Measurements from ENCODE around the gene MARK4. TPM values are rescaled to one million over a fixed set of nuclear protein-coding genes. Genes with fewer than 3 reads are reported as not detected.

Gene MARK4
- polyA plus RNA-seq, 1 experiment: 17.1 TPM

DNA sequence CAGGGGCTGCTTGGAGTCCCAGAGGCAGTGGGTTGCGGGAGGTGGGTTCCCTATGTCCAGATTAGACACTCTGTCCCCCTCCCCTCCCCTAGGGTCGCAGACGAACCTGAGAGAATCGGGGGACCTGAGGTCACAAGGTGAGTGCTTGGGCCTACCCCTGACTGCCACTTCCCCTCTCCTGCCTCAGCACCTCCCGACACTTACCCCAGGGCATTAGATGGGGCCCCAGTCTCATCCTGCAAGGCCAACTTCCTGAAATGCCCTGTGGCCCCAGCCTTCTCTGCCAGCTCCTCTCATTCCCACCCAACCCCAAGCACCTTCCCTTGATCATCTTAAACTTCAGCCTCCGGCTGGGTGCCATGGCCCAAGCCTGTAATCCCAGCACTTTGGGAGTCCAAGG, 48.6 kb downstream of the MARK4 start:
- Histone ChIP-seq H3K27me3 (ENCODE audit: control insufficient read depth, insufficient read depth, low read length) (no peaks in the 10 kb centered on the region), H3K36me3 (ENCODE audit: control insufficient read depth, insufficient read depth, low read length) (peaks cover 18% of the 10 kb centered on the region), H3K4me3 (ENCODE audit: low read depth, low read length) (no peak overlapping the region)
- POLR2A ChIA-PET: no interaction called here
- TF ChIP-seq, protein P1, sequence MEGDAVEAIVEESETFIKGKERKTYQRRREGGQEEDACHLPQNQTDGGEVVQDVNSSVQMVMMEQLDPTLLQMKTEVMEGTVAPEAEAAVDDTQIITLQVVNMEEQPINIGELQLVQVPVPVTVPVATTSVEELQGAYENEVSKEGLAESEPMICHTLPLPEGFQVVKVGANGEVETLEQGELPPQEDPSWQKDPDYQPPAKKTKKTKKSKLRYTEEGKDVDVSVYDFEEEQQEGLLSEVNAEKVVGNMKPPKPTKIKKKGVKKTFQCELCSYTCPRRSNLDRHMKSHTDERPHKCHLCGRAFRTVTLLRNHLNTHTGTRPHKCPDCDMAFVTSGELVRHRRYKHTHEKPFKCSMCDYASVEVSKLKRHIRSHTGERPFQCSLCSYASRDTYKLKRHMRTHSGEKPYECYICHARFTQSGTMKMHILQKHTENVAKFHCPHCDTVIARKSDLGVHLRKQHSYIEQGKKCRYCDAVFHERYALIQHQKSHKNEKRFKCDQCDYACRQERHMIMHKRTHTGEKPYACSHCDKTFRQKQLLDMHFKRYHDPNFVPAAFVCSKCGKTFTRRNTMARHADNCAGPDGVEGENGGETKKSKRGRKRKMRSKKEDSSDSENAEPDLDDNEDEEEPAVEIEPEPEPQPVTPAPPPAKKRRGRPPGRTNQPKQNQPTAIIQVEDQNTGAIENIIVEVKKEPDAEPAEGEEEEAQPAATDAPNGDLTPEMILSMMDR (IDR thresholded peaks at IDR 0.05; ENCODE audit: insufficient read depth, low read depth, low read length): no peak
- no peak for DNase-seq (ENCODE audit: low read depth)
- CTCF ChIA-PET: no interaction called here

DNA sequence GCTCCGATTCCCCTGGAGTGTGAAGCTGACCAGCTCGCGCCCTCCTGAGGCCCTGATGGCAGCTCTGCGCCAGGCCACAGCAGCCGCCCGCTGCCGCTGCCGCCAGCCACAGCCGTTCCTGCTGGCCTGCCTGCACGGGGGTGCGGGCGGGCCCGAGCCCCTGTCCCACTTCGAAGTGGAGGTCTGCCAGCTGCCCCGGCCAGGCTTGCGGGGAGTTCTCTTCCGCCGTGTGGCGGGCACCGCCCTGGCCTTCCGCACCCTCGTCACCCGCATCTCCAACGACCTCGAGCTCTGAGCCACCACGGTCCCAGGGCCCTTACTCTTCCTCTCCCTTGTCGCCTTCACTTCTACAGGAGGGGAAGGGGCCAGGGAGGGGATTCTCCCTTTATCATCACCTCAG, 51.3 kb downstream of the MARK4 start:
- Histone ChIP-seq H3K36me3 (ENCODE audit: control insufficient read depth, insufficient read depth, low read length) (peaks cover 12% of the 10 kb centered on the region), H3K4me3 (ENCODE audit: low read depth, low read length) (no peak overlapping the region), H3K27me3 (ENCODE audit: control insufficient read depth, insufficient read depth, low read length) (no peaks in the 10 kb centered on the region)
- POLR2A ChIA-PET: no interaction called here
- CTCF ChIA-PET: interaction anchor here (1.0 kb wide), 1 partner anchor 22 kb away, joined by 3 read pairs; no protein-coding TSS in a partner anchor
- TF ChIP-seq, protein P1 (IDR thresholded peaks at IDR 0.05; ENCODE audit: insufficient read depth, low read depth, low read length): no peak
- no peak for DNase-seq (ENCODE audit: low read depth)

DNA sequence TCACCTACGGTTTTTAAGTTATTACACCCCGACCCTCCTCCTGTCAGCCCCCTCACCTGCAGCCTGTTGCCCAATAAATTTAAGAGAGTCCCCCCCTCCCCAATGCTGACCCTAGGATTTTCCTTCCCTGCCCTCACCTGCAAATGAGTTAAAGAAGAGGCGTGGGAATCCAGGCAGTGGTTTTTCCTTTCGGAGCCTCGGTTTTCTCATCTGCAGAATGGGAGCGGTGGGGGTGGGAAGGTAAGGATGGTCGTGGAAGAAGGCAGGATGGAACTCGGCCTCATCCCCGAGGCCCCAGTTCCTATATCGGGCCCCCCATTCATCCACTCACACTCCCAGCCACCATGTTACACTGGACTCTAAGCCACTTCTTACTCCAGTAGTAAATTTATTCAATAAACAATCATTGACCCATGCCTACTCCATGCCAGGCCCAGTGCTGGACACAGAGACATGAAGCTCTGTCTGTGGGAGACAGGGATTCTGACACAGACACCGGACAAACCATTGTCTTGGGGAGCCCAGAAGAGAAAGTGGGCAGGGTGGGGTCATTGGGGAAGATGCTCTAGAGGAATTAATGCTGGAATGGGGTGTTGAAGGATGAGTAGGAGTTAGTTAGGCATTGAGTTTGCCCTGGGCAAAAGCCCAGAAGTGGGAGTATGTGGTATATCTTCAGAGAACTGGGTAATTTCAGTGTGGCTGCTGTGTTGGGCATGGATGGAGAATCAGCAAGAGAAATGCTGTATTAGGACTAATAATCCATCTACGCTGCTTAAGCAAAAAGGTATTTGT, 52.4 kb downstream of the MARK4 start:
- H3K27me3 ChIP-seq (ENCODE audit: control insufficient read depth, insufficient read depth, low read length): no peaks in the 10 kb centered on the region
- no peak overlapping the region for H3K4me3 ChIP-seq (ENCODE audit: low read depth, low read length)
- TF ChIP-seq, protein P1 (IDR thresholded peaks at IDR 0.05; ENCODE audit: insufficient read depth, low read depth, low read length): no peak
- ChIA-PET POLR2A (no interaction called here), CTCF (no interaction called here)
- H3K36me3 ChIP-seq (ENCODE audit: control insufficient read depth, insufficient read depth, low read length): peaks cover 8% of the 10 kb centered on the region
- no peak for DNase-seq (ENCODE audit: low read depth)

DNA sequence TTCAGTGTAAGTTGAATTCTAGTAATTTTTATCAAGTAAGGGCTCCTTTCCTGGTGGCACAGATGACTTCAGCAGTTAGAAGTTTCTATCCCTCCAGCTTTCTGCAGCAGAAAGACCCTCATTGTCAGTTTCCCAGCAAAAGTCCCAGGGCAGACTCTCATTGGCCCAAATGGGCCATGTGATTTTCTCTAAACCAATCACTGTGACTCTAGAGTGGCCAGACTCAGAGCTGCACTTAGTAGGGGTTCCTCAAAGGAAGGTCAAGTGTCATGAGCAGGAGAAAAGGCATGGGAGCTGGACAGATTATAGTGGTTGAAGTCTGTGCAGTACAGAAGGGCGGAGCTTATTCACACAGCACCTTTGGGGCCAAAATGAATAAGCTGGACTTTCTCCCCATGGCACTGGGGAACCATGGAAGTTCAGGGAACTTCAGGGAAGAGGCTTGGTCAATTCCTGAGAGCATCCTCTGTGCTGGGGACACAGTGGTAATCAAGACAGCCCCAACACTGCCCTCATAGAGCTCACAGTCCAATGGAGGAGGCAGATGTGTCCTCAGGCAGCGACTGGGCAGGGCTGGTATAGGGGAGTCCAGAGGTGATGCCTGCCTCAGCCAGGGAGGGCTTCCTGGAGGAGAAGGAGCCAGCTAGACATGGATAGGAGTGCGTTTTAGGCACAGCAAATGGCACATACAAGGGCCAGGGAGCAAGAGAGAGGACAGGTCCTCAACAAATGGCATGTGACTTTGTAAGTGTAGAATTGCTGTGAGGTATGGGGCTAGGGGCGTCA, 53.3 kb downstream of the MARK4 start:
- TF ChIP-seq, protein P1 (IDR thresholded peaks at IDR 0.05; ENCODE audit: insufficient read depth, low read depth, low read length): no peak
- Histone ChIP-seq H3K4me3 (ENCODE audit: low read depth, low read length) (no peak overlapping the region), H3K27me3 (ENCODE audit: control insufficient read depth, insufficient read depth, low read length) (no peaks in the 10 kb centered on the region), H3K36me3 (ENCODE audit: control insufficient read depth, insufficient read depth, low read length) (peaks cover 5% of the 10 kb centered on the region)
- no peak for DNase-seq (ENCODE audit: low read depth)
- POLR2A ChIA-PET: no interaction called here
- CTCF ChIA-PET: no interaction called here

DNA sequence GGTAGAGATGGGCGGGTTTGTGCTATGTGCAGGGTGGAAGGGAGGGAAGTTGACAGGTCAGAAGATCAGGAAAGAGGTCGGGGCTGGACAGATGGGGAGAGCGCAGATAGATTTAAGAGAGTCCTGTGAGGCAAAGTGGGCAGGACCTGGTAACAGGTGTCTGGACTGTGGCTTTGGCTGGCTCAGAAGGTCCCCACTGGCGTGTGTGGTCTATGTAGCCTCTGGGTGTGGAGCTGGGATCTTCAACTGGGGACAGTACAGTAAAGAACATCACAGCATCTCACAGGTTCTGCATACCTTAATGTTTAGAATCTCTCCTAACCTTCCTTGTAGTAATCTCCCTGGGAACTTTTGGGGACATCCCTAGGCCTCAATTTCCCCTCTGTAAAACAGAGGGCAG, 53.9 kb downstream of the MARK4 start:
- DNase-seq (ENCODE audit: low read depth): no peak
- POLR2A ChIA-PET: no interaction called here
- Histone ChIP-seq H3K27me3 (ENCODE audit: control insufficient read depth, insufficient read depth, low read length) (no peaks in the 10 kb centered on the region), H3K36me3 (ENCODE audit: control insufficient read depth, insufficient read depth, low read length) (peaks cover 2% of the 10 kb centered on the region; the same call in 1 of the 2 replicates), H3K4me3 (ENCODE audit: low read depth, low read length) (no peak overlapping the region)
- TF ChIP-seq, protein P1 (IDR thresholded peaks at IDR 0.05; ENCODE audit: insufficient read depth, low read depth, low read length): no peak
- CTCF ChIA-PET: no interaction called here
